PFSK-1 (cell line): ENCODE measurements around the gene ZNF83.

Experiments
- FOXP2 ChIP-seq: optimal IDR thresholded peaks from 2 replicates; pipeline ENCODE3; 2011; ENCODE audit warnings: borderline replicate concordance, control low read depth, inconsistent platforms; ENCODE audit not compliant: insufficient read depth; ENCODE audit errors: extremely low read length, extremely low read depth
- POLR2AphosphoS5 ChIP-seq: IDR thresholded peaks from 2 replicates; pipeline ENCODE4 v1.6.1; 2012; ENCODE audit warnings: low read depth, mild to moderate bottlenecking, control low read depth, low read length, moderate library complexity
- SIN3A ChIP-seq: IDR thresholded peaks from 2 replicates; pipeline ENCODE4 v1.6.1; 2012; ENCODE audit warnings: mild to moderate bottlenecking, low read length, moderate library complexity, borderline replicate concordance; ENCODE audit not compliant: insufficient read depth
- TF ChIP-seq, protein P1 (sequence below), 2 experiments: IDR thresholded peaks; 2 replicates each; pipeline versions ENCODE4 v1.6.1 to v1.8.0; 2011 to 2012; ENCODE audit warnings: low read depth in 2 of 2, low read length in 2 of 2, control low read depth in 1 of 2, inconsistent platforms in 1 of 2, mild to moderate bottlenecking in 1 of 2, moderate library complexity in 1 of 2; ENCODE audit not compliant: insufficient read depth in 1 of 2

DNA sequence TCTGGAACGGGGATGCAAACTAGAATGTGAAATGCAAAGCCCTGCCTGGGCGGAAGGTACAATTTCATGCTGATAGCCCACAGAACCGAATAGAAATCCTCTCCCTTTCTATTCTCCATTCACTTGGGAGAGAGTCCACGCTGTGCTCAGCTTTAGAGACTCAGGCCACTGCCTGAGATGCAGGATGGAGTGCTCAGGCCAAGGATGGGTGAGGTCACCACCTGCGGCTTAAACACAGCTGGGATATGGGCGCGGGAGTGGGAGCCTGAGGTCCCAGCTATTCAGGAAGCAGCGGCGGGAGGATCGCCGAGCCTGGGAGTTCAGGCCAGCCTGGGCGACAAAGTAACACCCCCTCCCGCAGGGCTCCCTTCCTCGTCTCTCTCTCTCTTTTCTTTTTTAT lies 446 bp upstream of the ZNF83 start:
- no peak for TF ChIP-seq FOXP2
- TF ChIP-seq POLR2AphosphoS5 = no peak
- no peak for TF ChIP-seq SIN3A
- TF ChIP-seq, protein P1, sequence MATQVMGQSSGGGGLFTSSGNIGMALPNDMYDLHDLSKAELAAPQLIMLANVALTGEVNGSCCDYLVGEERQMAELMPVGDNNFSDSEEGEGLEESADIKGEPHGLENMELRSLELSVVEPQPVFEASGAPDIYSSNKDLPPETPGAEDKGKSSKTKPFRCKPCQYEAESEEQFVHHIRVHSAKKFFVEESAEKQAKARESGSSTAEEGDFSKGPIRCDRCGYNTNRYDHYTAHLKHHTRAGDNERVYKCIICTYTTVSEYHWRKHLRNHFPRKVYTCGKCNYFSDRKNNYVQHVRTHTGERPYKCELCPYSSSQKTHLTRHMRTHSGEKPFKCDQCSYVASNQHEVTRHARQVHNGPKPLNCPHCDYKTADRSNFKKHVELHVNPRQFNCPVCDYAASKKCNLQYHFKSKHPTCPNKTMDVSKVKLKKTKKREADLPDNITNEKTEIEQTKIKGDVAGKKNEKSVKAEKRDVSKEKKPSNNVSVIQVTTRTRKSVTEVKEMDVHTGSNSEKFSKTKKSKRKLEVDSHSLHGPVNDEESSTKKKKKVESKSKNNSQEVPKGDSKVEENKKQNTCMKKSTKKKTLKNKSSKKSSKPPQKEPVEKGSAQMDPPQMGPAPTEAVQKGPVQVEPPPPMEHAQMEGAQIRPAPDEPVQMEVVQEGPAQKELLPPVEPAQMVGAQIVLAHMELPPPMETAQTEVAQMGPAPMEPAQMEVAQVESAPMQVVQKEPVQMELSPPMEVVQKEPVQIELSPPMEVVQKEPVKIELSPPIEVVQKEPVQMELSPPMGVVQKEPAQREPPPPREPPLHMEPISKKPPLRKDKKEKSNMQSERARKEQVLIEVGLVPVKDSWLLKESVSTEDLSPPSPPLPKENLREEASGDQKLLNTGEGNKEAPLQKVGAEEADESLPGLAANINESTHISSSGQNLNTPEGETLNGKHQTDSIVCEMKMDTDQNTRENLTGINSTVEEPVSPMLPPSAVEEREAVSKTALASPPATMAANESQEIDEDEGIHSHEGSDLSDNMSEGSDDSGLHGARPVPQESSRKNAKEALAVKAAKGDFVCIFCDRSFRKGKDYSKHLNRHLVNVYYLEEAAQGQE (IDR thresholded peaks at IDR 0.05; ENCODE audit: insufficient read depth in 1 of 2, low read depth in 2 of 2, low read length in 2 of 2) = no peak
